H1 (cell line): ENCODE data around the gene NEURL1B. TPM values are rescaled to one million over a fixed set of nuclear protein-coding genes. Genes with fewer than 3 reads are reported as not detected.

Experiments used
- CTCF ChIA-PET: fragments of 300-600 bp; sonication (Branson Sonifier 250); formaldehyde crosslinking; loops from one replicate; lab custom pipeline; 2021; ENCODE audit not compliant: partially characterized antibody; lab: Charles Lee
- POLR2A ChIA-PET: fragments of 300-600 bp; sonication (Branson Sonifier 250); formaldehyde crosslinking; loops from one replicate; lab custom pipeline; 2021; ENCODE audit warnings: inconsistent platforms; ENCODE audit not compliant: partially characterized antibody; lab: Charles Lee
- DNase-seq, 2 experiments: peaks; one replicate each; pipeline versions ENCODE4 v3.0.0 to v3.0.0-alpha.2; 2010 to 2022; ENCODE audit warnings: low spot score in 2 of 2, low read depth in 1 of 2, mixed read lengths in 1 of 2
- FAIRE-seq: peaks from 2 replicates; lab custom pipeline; 2011; peaks lifted over from hg19 to GRCh38; lab: Jason Lieb, UNC
- H2AFZ ChIP-seq: 2 replicates; pipeline ENCODE4 v1.8.1; 2012; ENCODE audit warnings: low read length, inconsistent platforms
- H2AK5ac ChIP-seq: 2 replicates; pipeline ENCODE4 v1.6.1; 2013; ENCODE audit warnings: low read depth, low read length
- H2BK120ac ChIP-seq: replicated peaks from 2 replicates; pipeline ENCODE3; 2013; ENCODE audit warnings: low read depth, low read length, inconsistent platforms
- H2BK12ac ChIP-seq: 2 replicates; pipeline ENCODE4 v1.6.1; 2013; ENCODE audit warnings: low read depth, low read length
- H2BK15ac ChIP-seq: 2 replicates; pipeline ENCODE4 v1.6.1; 2013; ENCODE audit warnings: low read length
- H2BK20ac ChIP-seq: 2 replicates; pipeline ENCODE4 v1.6.1; 2013; ENCODE audit warnings: low read length
- H2BK5ac ChIP-seq: 2 replicates; pipeline ENCODE4 v1.6.1; 2013; ENCODE audit warnings: low read depth, low read length
- H3K14ac ChIP-seq: 2 replicates; pipeline ENCODE4 v1.6.1; 2013; ENCODE audit warnings: inconsistent platforms; ENCODE audit not compliant: insufficient read length
- H3K18ac ChIP-seq: 2 replicates; pipeline ENCODE4 v1.6.1; 2013; ENCODE audit warnings: low read length; ENCODE audit errors: extremely low read depth
- H3K23ac ChIP-seq: 2 replicates; pipeline ENCODE4 v1.6.1; 2013; ENCODE audit warnings: inconsistent platforms; ENCODE audit not compliant: insufficient read length
- H3K23me2 ChIP-seq: 2 replicates; pipeline ENCODE4 v1.6.1; 2013; ENCODE audit warnings: low read depth, low read length
- H3K27ac ChIP-seq: 2 replicates; pipeline ENCODE4 v1.6.1; 2011; ENCODE audit warnings: low read depth, low read length, inconsistent platforms
- H3K27me3 ChIP-seq, 4 experiments: replicated peaks in 1 of 4; 1 replicate in 1 of 4; 2 replicates in 3 of 4; pipeline versions ENCODE4 v1.6.1 to v1.8.1; 2011 to 2013; ENCODE audit warnings: low read length in 3 of 4, mild to moderate bottlenecking in 3 of 4, inconsistent platforms in 2 of 4, mixed read lengths in 2 of 4, moderate library complexity in 1 of 4; ENCODE audit not compliant: control insufficient read depth in 3 of 4, insufficient read depth in 3 of 4; ENCODE audit errors: extremely low read depth in 1 of 4
- H3K36me3 ChIP-seq, 4 experiments: 2 replicates each; pipeline versions ENCODE4 v1.6.1 to v1.8.1; 2011 to 2013; ENCODE audit warnings: mild to moderate bottlenecking in 4 of 4, low read length in 3 of 4, moderate library complexity in 2 of 4, control low read depth in 1 of 4, inconsistent platforms in 1 of 4; ENCODE audit not compliant: insufficient read depth in 4 of 4, control insufficient read depth in 2 of 4
- H3K4ac ChIP-seq: replicated peaks from 2 replicates; pipeline ENCODE3; 2013; ENCODE audit warnings: low read length, low read depth, mixed read lengths, inconsistent platforms; ENCODE audit not compliant: insufficient read length
- H3K4me1 ChIP-seq, 4 experiments: replicated peaks in 1 of 4; 1 replicate in 1 of 4; 2 replicates in 3 of 4; pipeline versions ENCODE4 v1.6.1 to v1.8.1; 2011 to 2013; ENCODE audit warnings: low read length in 3 of 4, inconsistent platforms in 2 of 4, mixed read lengths in 1 of 4; ENCODE audit not compliant: insufficient read depth in 4 of 4, control insufficient read depth in 3 of 4
- H3K4me2 ChIP-seq, 2 experiments: 2 replicates each; pipeline versions ENCODE4 v1.6.1 to v1.8.1; 2011 to 2013; ENCODE audit warnings: low read depth in 2 of 2, low read length in 2 of 2, control low read depth in 1 of 2, inconsistent platforms in 1 of 2, mild to moderate bottlenecking in 1 of 2; ENCODE audit not compliant: insufficient read depth in 1 of 2
- H3K4me3 ChIP-seq, 4 experiments: fragments of 200-600, 300-600 bp in 1 of 4; sonication (generic), shearing (Covaris generic), sonication (Bioruptor Twin) in 1 of 4; 2 replicates each; pipeline versions ENCODE4 v1.5.1 to v1.8.1; 2011 to 2016; ENCODE audit warnings: low read length in 4 of 4, low read depth in 3 of 4, control low read depth in 2 of 4, inconsistent platforms in 2 of 4, mild to moderate bottlenecking in 2 of 4, mixed read lengths in 1 of 4, moderate library complexity in 1 of 4; ENCODE audit not compliant: insufficient read depth in 2 of 4; ENCODE audit errors: extremely low read depth in 1 of 4
- H3K56ac ChIP-seq: replicated peaks from 2 replicates; pipeline ENCODE3; 2013; ENCODE audit warnings: low read depth, mild to moderate bottlenecking, mixed read lengths, low read length, inconsistent platforms; ENCODE audit not compliant: insufficient read length
- H3K79me1 ChIP-seq: 2 replicates; pipeline ENCODE4 v1.6.1; 2013; ENCODE audit warnings: low read depth, low read length, control low read depth
- H3K79me2 ChIP-seq, 2 experiments: 2 replicates each; pipeline versions ENCODE4 v1.6.1 to v1.8.1; 2012 to 2013; ENCODE audit warnings: low read length in 2 of 2, mild to moderate bottlenecking in 2 of 2, inconsistent platforms in 1 of 2; ENCODE audit not compliant: insufficient read depth in 2 of 2, control insufficient read depth in 1 of 2
- H3K9ac ChIP-seq, 4 experiments: replicated peaks in 1 of 4; 1 replicate in 1 of 4; 2 replicates in 3 of 4; pipeline versions ENCODE4 v1.6.1 to v1.8.1; 2011 to 2013; ENCODE audit warnings: low read depth in 3 of 4, low read length in 3 of 4, control low read depth in 2 of 4, mild to moderate bottlenecking in 2 of 4, moderate library complexity in 2 of 4, inconsistent platforms in 1 of 4; ENCODE audit errors: extremely low read depth in 1 of 4
- H3K9me3 ChIP-seq, 2 experiments: 2 replicates each; pipeline versions ENCODE4 v1.6.1 to v1.8.1; 2012 to 2013; ENCODE audit warnings: mild to moderate bottlenecking in 2 of 2, moderate library complexity in 2 of 2, control low read depth in 1 of 2, inconsistent platforms in 1 of 2, low read depth in 1 of 2, low read length in 1 of 2, mixed read lengths in 1 of 2; ENCODE audit not compliant: insufficient read depth in 2 of 2
- H4K20me1 ChIP-seq, 2 experiments: replicated peaks in 1 of 2; 2 replicates each; pipeline versions ENCODE3 to v1.8.1; 2011 to 2013; ENCODE audit warnings: inconsistent platforms in 2 of 2, low read length in 2 of 2, mild to moderate bottlenecking in 1 of 2; ENCODE audit not compliant: insufficient read depth in 2 of 2, control insufficient read depth in 1 of 2
- H4K5ac ChIP-seq: 2 replicates; pipeline ENCODE4 v1.6.1; 2013; ENCODE audit warnings: low read length, low read depth, mixed read lengths, inconsistent platforms; ENCODE audit not compliant: insufficient read length
- H4K8ac ChIP-seq: 2 replicates; pipeline ENCODE4 v1.8.0; 2013; ENCODE audit warnings: mild to moderate bottlenecking, moderate library complexity, low read length, inconsistent platforms; ENCODE audit not compliant: insufficient read depth; ENCODE audit errors: extremely low read depth
- H4K91ac ChIP-seq: replicated peaks from 2 replicates; pipeline ENCODE3; 2013; ENCODE audit warnings: low read length, mixed read lengths, inconsistent platforms; ENCODE audit not compliant: insufficient read length
- CBX5 ChIP-seq: fragments of 300-800, 300-1000 bp; sonication (generic); IDR thresholded peaks from 2 replicates; pipeline ENCODE4 v1.7.1; 2016; ENCODE audit warnings: antibody characterized with exemption, low read length, low read depth
- CHD2 ChIP-seq: IDR thresholded peaks from 2 replicates; pipeline ENCODE4 v1.6.1; 2012; ENCODE audit warnings: low read length, improper control_type of control experiment
- CTBP2 ChIP-seq: IDR thresholded peaks from 2 replicates; pipeline ENCODE4 v1.7.0; 2011; ENCODE audit warnings: borderline replicate concordance, mild to moderate bottlenecking, moderate library complexity, mixed read lengths, low read length; ENCODE audit not compliant: insufficient read depth, insufficient read length
- E2F6 ChIP-seq: IDR thresholded peaks from 2 replicates; pipeline ENCODE4 v1.6.1; 2012; ENCODE audit warnings: inconsistent platforms
- GABPA ChIP-seq: IDR thresholded peaks from 2 replicates; pipeline ENCODE4 v1.6.1; 2011; ENCODE audit warnings: mild to moderate bottlenecking, low read length, moderate library complexity, borderline replicate concordance; ENCODE audit not compliant: insufficient read depth
- HDAC2 ChIP-seq, 2 experiments: fragments of 300-600 bp in 1 of 2; sonication (generic) in 1 of 2; IDR thresholded peaks; 2 replicates each; pipeline ENCODE4 v1.6.1; 2011 to 2012; ENCODE audit warnings: low read depth in 2 of 2, low read length in 2 of 2, mild to moderate bottlenecking in 2 of 2, moderate library complexity in 2 of 2, borderline replicate concordance in 1 of 2, inconsistent platforms in 1 of 2
- MAFK ChIP-seq: IDR thresholded peaks from 2 replicates; pipeline ENCODE4 v1.6.1; 2012; ENCODE audit warnings: low read depth, mild to moderate bottlenecking, improper control_type of control experiment, low read length
- NANOG ChIP-seq: IDR thresholded peaks from 2 replicates; pipeline ENCODE4 v1.6.1; 2011; ENCODE audit warnings: low read length, low read depth, mild to moderate bottlenecking, inconsistent platforms; ENCODE audit not compliant: insufficient read depth, poor library complexity, severe bottlenecking
- POLR2A ChIP-seq, 2 experiments: IDR thresholded peaks; 1 replicate in 1 of 2; 2 replicates in 1 of 2; pipeline ENCODE4 v1.6.1; 2011; ENCODE audit warnings: low read depth in 2 of 2, low read length in 2 of 2, mild to moderate bottlenecking in 2 of 2; ENCODE audit errors: control extremely low read depth in 1 of 2
- RXRA ChIP-seq: IDR thresholded peaks from 2 replicates; pipeline ENCODE4 v1.6.1; 2011; ENCODE audit warnings: low read depth, mild to moderate bottlenecking, low read length, moderate library complexity; ENCODE audit not compliant: insufficient read depth
- TAF1 ChIP-seq: IDR thresholded peaks from 2 replicates; pipeline ENCODE4 v1.6.1; 2011; ENCODE audit warnings: mild to moderate bottlenecking, low read depth, low read length
- USF2 ChIP-seq: IDR thresholded peaks from 2 replicates; pipeline ENCODE4 v1.6.1; 2011; ENCODE audit warnings: low read length, improper control_type of control experiment
- WGBS, 2 experiments: shearing (Covaris generic) in 1 of 2; methylation state at CpG; one replicate each; pipeline versions ENCODE4 v1.1.6 to v1.1.7; 2013 to 2015; ENCODE audit warnings: low lambda C conversion rate in 2 of 2, mixed read lengths in 2 of 2, inconsistent platforms in 1 of 2, low coverage in 1 of 2, missing lambda C conversion rate in 1 of 2; ENCODE audit not compliant: insufficient replicate concordance in 2 of 2, insufficient coverage in 1 of 2, insufficient read length in 1 of 2; ENCODE audit errors: extremely low coverage in 1 of 2, missing lambda C conversion rate in 1 of 2; 5-methylcytosine and 5-hydroxymethylcytosine counted together
- polyA plus RNA-seq, 7 experiments: library from polyadenylated mRNA; depleted of rRNA in 3 of 7; stranded (reverse) in 5 of 7; unstranded in 2 of 7; fragments of >200 nt in 5 of 7; fragments of 200-250 nt in 2 of 7; gene quantifications; 1 replicate in 5 of 7; 2 replicates in 1 of 7; 4 replicates in 1 of 7; pipeline versions ENCODE4 v1.2.1 to v1.2.3, GENCODE V29; 2011 to 2013; ENCODE audit warnings: missing spikeins in 2 of 7, mixed read lengths in 2 of 7
- total RNA-seq: library from RNA; stranded (reverse); fragmentation: NEBNext Ultra II Directional; extraction: Animal tissue kit (Norgen Biotek cat#: 25700); gene quantifications from 2 replicates; pipeline ENCODE4 v1.2.1, GENCODE V29; 2021

Gene NEURL1B
- total and polyA plus RNA-seq, 2 of the 8 experiments (the other 6 are each of a cell fraction or from before 2014, with no cell fraction given) = 3.3 to 6.1 TPM

- no peaks in the 10 kb centered on the region; a peak in 2 of 7 replicates for H3K4me1 ChIP-seq
- H3K56ac ChIP-seq = no peak overlapping the region
These were observed 79.6 kb downstream of the NEURL1B start for GRCh38 chr5:172720655-172721054.

More at GRCh38 chr5:172720655-172721054, 79.6 kb downstream of the NEURL1B start:
- TF ChIP-seq HDAC2 (IDR thresholded peaks at IDR 0.05; ENCODE audit: borderline replicate concordance in 1 of 2, low read depth in 2 of 2, low read length in 2 of 2) (no peak), CBX5 (no peak), POLR2A (IDR thresholded peaks at IDR 0.05; ENCODE audit: control extremely low read depth in 1 of 2, low read depth in 2 of 2, low read length in 2 of 2) (no peak), RXRA (no peak), TAF1 (no peak), USF2 (no peak), E2F6 (no peak), CHD2 (no peak), NANOG (no peak), MAFK (no peak), CTBP2 (no peak), GABPA (no peak)
- Histone ChIP-seq H3K18ac (no peak overlapping the region), H3K23ac (no peak overlapping the region), H2BK12ac (no peak overlapping the region), H3K4me2 (no peak overlapping the region), H3K36me3 (no peaks in the 10 kb centered on the region), H3K4me3 (no peak overlapping the region), H4K91ac (no peak overlapping the region), H2BK20ac (no peak overlapping the region), H3K79me2 (no peaks in the 10 kb centered on the region), H2BK5ac (no peak overlapping the region), H3K23me2 (peaks cover 8% of the 10 kb centered on the region; the same call in 1 of the 2 replicates), H3K27ac (no peak overlapping the region), H2BK15ac (no peak overlapping the region), H3K27me3 (peaks cover 0 to 14% (median 8%) of the 10 kb centered on the region in 4 experiments; a peak in 4 of 7 replicates), H4K8ac (no peak overlapping the region), H3K9ac (no peak overlapping the region), H4K5ac (no peak overlapping the region), H3K79me1 (no peaks in the 10 kb centered on the region), H3K14ac (no peak overlapping the region), H4K20me1 (peaks cover 2 to 4% of the 10 kb centered on the region in 2 experiments), H2AFZ (no peak overlapping the region), H3K4ac (no peak overlapping the region), H2BK120ac (no peak overlapping the region), H2AK5ac (no peak overlapping the region), H3K9me3 (no peaks in the 10 kb centered on the region)
- FAIRE-seq = no peak
- ChIA-PET CTCF (interaction anchor here (0.9 to 1.2 kb wide), 7 partner anchors 9 to 212 kb away, joined by 3 to 7 read pairs (median 3); no protein-coding TSS in a partner anchor), POLR2A (interaction anchor here (2.0 kb wide), 1 partner anchor 51 kb away, joined by 10 read pairs; the partner anchor contains the start of gene DUSP1)
- DNase-seq = no peak
- WGBS, 2 experiments = 88% methylated on average over 5 of the region's 5 CpGs; no CpG with 5 or more reads in 1 of the 2 experiments
